IMR-90 (cell line): ENCODE results near the gene ATXN1. TPM values are rescaled to one million over a fixed set of nuclear protein-coding genes. Genes with fewer than 3 reads are reported as not detected.

Experiments used
- ATAC-seq: fragments of 200-7000 bp; cut with Tn5 transposase; 2 replicates; pipeline ENCODE4 v1.9.1; 2020; ENCODE audit warnings: low read depth, mild to moderate bottlenecking, moderate library complexity
- BruUV-seq: library from RNA; stranded (reverse); fragments of 400-500 nt; replicated peaks from 2 replicates; lab custom pipeline; 2021; lab: Mats Ljungman, UMichigan
- CTCF ChIA-PET: fragments of 300-600 bp; formaldehyde crosslinking; extraction: SDS; loops from one replicate; lab custom pipeline; 2021; ENCODE audit warnings: antibody characterized with exemption; lab: Yijun Ruan, JAX
- POLR2A ChIA-PET: fragments of 300-600 bp; sonication (Branson Sonifier 250); formaldehyde crosslinking; loops from one replicate; lab custom pipeline; 2022; ENCODE audit warnings: antibody characterized with exemption; ENCODE audit not compliant: unreplicated experiment; lab: Charles Lee
- DNase-seq: peaks from one replicate; pipeline ENCODE4 v3.0.0; 2013
- H2AFZ ChIP-seq: replicated peaks from 2 replicates; pipeline ENCODE3; 2013; ENCODE audit warnings: low read length, mild to moderate bottlenecking; ENCODE audit not compliant: poor library complexity
- H2AK5ac ChIP-seq: 2 replicates; pipeline ENCODE4 v1.6.1; 2013; ENCODE audit warnings: low read depth, low read length, inconsistent platforms
- H2AK9ac ChIP-seq: replicated peaks from 2 replicates; pipeline ENCODE3; 2013; ENCODE audit warnings: mild to moderate bottlenecking, low read depth, low read length, moderate library complexity; ENCODE audit not compliant: poor library complexity
- H2BK120ac ChIP-seq: 2 replicates; pipeline ENCODE4 v1.6.1; 2013; ENCODE audit warnings: low read depth, low read length, inconsistent platforms
- H2BK15ac ChIP-seq: 3 replicates; pipeline ENCODE4 v1.6.1; 2013; ENCODE audit warnings: low read depth, low read length, inconsistent platforms
- H2BK20ac ChIP-seq: 2 replicates; pipeline ENCODE4 v1.6.1; 2013; ENCODE audit warnings: low read depth, mild to moderate bottlenecking, inconsistent platforms, low read length, moderate library complexity
- H2BK5ac ChIP-seq: 2 replicates; pipeline ENCODE4 v1.6.1; 2013; ENCODE audit warnings: mild to moderate bottlenecking, low read depth, low read length, inconsistent platforms; ENCODE audit not compliant: poor library complexity, severe bottlenecking
- H3K14ac ChIP-seq: replicated peaks from 2 replicates; pipeline ENCODE4 v1.6.1; 2013; ENCODE audit warnings: low read depth, low read length, inconsistent platforms
- H3K18ac ChIP-seq: 2 replicates; pipeline ENCODE4 v1.6.1; 2013; ENCODE audit warnings: low read depth, low read length, control low read depth
- H3K23ac ChIP-seq: 2 replicates; pipeline ENCODE4 v1.6.1; 2013; ENCODE audit warnings: low read depth, low read length, inconsistent platforms
- H3K27ac ChIP-seq: 2 replicates; pipeline ENCODE4 v1.5.1; 2013; ENCODE audit warnings: mild to moderate bottlenecking, control low read depth, low read length; ENCODE audit not compliant: insufficient read depth
- H3K27me3 ChIP-seq: 2 replicates; pipeline ENCODE4 v1.6.1; 2013; ENCODE audit warnings: low read length; ENCODE audit not compliant: control insufficient read depth, insufficient read depth
- H3K36me3 ChIP-seq: 2 replicates; pipeline ENCODE4 v1.6.1; 2013; ENCODE audit warnings: low read length, mixed read lengths; ENCODE audit not compliant: control insufficient read depth, insufficient read depth
- H3K4ac ChIP-seq: 2 replicates; pipeline ENCODE4 v1.6.1; 2013; ENCODE audit warnings: low read depth, low read length, inconsistent platforms
- H3K4me1 ChIP-seq: 2 replicates; pipeline ENCODE4 v1.6.1; 2013; ENCODE audit warnings: low read length, mixed read lengths; ENCODE audit not compliant: control insufficient read depth, insufficient read depth
- H3K4me2 ChIP-seq: 2 replicates; pipeline ENCODE4 v1.6.1; 2013; ENCODE audit warnings: low read depth, mild to moderate bottlenecking, control low read depth, low read length, moderate library complexity
- H3K4me3 ChIP-seq: 2 replicates; pipeline ENCODE4 v1.5.1; 2013; ENCODE audit warnings: low read depth, mild to moderate bottlenecking, control low read depth, low read length, moderate library complexity; ENCODE audit not compliant: insufficient read depth
- H3K56ac ChIP-seq: 2 replicates; pipeline ENCODE4 v1.6.1; 2013; ENCODE audit warnings: low read length, inconsistent platforms; ENCODE audit not compliant: insufficient read depth; ENCODE audit errors: extremely low read depth
- H3K79me1 ChIP-seq, 2 experiments: 2 replicates each; pipeline ENCODE4 v1.6.1; 2013; ENCODE audit warnings: low read length in 2 of 2, inconsistent platforms in 1 of 2, low read depth in 1 of 2
- H3K9ac ChIP-seq: 2 replicates; pipeline ENCODE4 v1.6.1; 2013; ENCODE audit warnings: low read depth, low read length, control low read depth
- H3K9me1 ChIP-seq: 2 replicates; pipeline ENCODE4 v1.6.1; 2013; ENCODE audit warnings: low read length, inconsistent platforms; ENCODE audit not compliant: insufficient read depth
- H3K9me3 ChIP-seq: 2 replicates; pipeline ENCODE4 v1.6.1; 2013; ENCODE audit warnings: low read length; ENCODE audit not compliant: control insufficient read depth, insufficient read depth
- H4K20me1 ChIP-seq: 2 replicates; pipeline ENCODE4 v1.6.1; 2013; ENCODE audit warnings: low read length, inconsistent platforms; ENCODE audit not compliant: insufficient read depth
- H4K5ac ChIP-seq: 2 replicates; pipeline ENCODE4 v1.6.1; 2013; ENCODE audit warnings: mild to moderate bottlenecking, low read depth, low read length, control low read depth
- H4K8ac ChIP-seq, 2 experiments: 2 replicates each; pipeline ENCODE4 v1.6.1; 2013; ENCODE audit warnings: low read depth in 2 of 2, low read length in 2 of 2, control low read depth in 1 of 2, inconsistent platforms in 1 of 2
- H4K91ac ChIP-seq: 2 replicates; pipeline ENCODE4 v1.6.1; 2013; ENCODE audit warnings: low read depth, low read length, inconsistent platforms; ENCODE audit not compliant: insufficient read depth
- BHLHE40 ChIP-seq: fragments of 150-350 bp; IDR thresholded peaks from 2 replicates; pipeline ENCODE4 v1.6.1; 2016; ENCODE audit warnings: mild to moderate bottlenecking, low read depth, low read length
- CHD1 ChIP-seq: IDR thresholded peaks from 2 replicates; pipeline ENCODE4 v1.6.1; 2012; ENCODE audit warnings: low read depth, low read length, improper control_type of control experiment
- MAZ ChIP-seq: IDR thresholded peaks from 2 replicates; pipeline ENCODE4 v1.6.1; 2012; ENCODE audit warnings: low read depth, mild to moderate bottlenecking, low read length, improper control_type of control experiment, moderate library complexity, borderline replicate concordance
- MXI1 ChIP-seq: IDR thresholded peaks from 2 replicates; pipeline ENCODE4 v1.6.1; 2012; ENCODE audit warnings: low read depth, mild to moderate bottlenecking, low read length, moderate library complexity, borderline replicate concordance
- POLR2A ChIP-seq: IDR thresholded peaks from 2 replicates; pipeline ENCODE4 v1.6.1; 2012; ENCODE audit warnings: mild to moderate bottlenecking, low read depth, low read length
- RCOR1 ChIP-seq: IDR thresholded peaks from 2 replicates; pipeline ENCODE4 v1.6.1; 2012; ENCODE audit warnings: mild to moderate bottlenecking, low read length, improper control_type of control experiment; ENCODE audit not compliant: insufficient replicate concordance
- RFX5 ChIP-seq: IDR thresholded peaks from 2 replicates; pipeline ENCODE4 v1.8.0; 2012; ENCODE audit warnings: low read depth, mild to moderate bottlenecking, low read length, moderate library complexity
- WGBS, 2 experiments: methylation state at CpG; one replicate each; pipeline versions ENCODE4 v1.1.5 to v1.1.7; 2013; ENCODE audit warnings: missing lambda C conversion rate in 2 of 2; ENCODE audit not compliant: insufficient read length in 1 of 2; ENCODE audit errors: extremely low coverage in 2 of 2; 5-methylcytosine and 5-hydroxymethylcytosine counted together
- dilution Hi-C: fragments of 300-500 bp; cut with HindIII; formaldehyde crosslinking; loops from one replicate; pipeline ENCODE4 v1.14.3; 2018; ENCODE audit warnings: low sequenced_read_pairs; ENCODE audit not compliant: unreplicated experiment
- in situ Hi-C: fragments of 300-500 bp; cut with MboI; formaldehyde crosslinking; loops from 3 replicates; pipeline ENCODE4 v1.14.3; 2019; ENCODE audit warnings: low sequenced_read_pairs, inconsistent platforms, mixed read lengths
- intact Hi-C: fragments of 100-400 bp; cut with micrococcal nuclease; formaldehyde crosslinking; loops from 2 replicates; pipeline ENCODE4 v1.10.0; 2022
- polyA plus RNA-seq, 3 experiments: library from polyadenylated mRNA; depleted of rRNA; stranded (reverse); fragments of >200 nt; gene quantifications; 2 replicates each; pipeline ENCODE4 v1.2.3, GENCODE V29; 2012; ENCODE audit warnings: low replicate concordance in 1 of 3
- total RNA-seq: library from RNA; depleted of rRNA; stranded (reverse); fragments of >200 nt; gene quantifications from 2 replicates; pipeline ENCODE4 v1.2.3, GENCODE V29; 2012
- TF ChIP-seq, protein P1 (sequence below): fragments of 150-350 bp; IDR thresholded peaks from 2 replicates; pipeline ENCODE4 v1.6.1; 2017; ENCODE audit warnings: mild to moderate bottlenecking, antibody characterized with exemption, low read length, low read depth

The ATXN1 gene
- total and polyA plus RNA-seq, 2 of the 4 experiments (the other 2 are of a cell fraction), result 7.3 to 11.1 TPM

DNA sequence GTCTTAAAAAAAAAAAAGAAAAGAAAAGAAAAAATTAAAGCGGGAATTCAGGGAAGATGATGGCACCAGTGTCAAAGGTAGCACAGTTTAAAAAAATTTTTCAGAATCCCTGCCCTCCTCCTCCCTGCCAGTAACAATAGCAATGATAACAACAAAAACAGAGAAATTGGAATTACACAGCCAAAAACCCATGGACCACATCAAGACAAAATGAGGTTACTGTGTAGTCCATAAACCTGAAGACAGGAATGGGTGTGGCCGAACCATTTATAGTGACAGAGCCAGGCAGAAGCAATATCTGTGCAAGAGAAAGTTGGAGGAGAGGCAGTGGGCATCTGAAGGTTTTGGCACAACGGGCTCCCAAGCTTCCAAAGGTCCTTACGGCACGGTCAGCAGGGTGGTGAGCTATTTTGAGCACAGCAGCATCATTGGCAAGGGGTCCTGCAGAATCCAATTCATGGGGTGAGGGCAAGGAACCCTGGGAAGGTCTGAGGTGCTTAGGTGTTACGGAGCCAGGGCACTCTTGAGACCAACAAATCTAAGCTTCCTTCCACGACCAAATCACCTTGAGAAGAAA, 320.5 kb downstream of the ATXN1 start:
- H3K4me1 ChIP-seq, result peaks cover 1% of the 10 kb centered on the region; the same call in 1 of the 2 replicates
- H3K23ac ChIP-seq, result no peak overlapping the region
- H3K9me1 ChIP-seq, result no peaks in the 10 kb centered on the region; the same call in 1 of the 2 replicates
- H3K36me3 ChIP-seq, result peaks cover 5% of the 10 kb centered on the region; the same call in 1 of the 2 replicates
- 0 out of 2 replicates have a peak overlapping the region, but pooled peaks have one; percentile 23 for H4K91ac ChIP-seq
- peak overlapping the region; percentile 23 for H2AK9ac ChIP-seq
- H3K79me1 ChIP-seq, result peaks cover 12 to 17% of the 10 kb centered on the region in 2 experiments; a peak in 2 of 4 replicates
- H2BK15ac ChIP-seq, result no peak overlapping the region
- H3K4me3 ChIP-seq, result no peak overlapping the region
- ChIA-PET POLR2A (no interaction called here), CTCF (interaction anchor here (0.5 kb wide), 1 partner anchor 1294 kb away, joined by 4 read pairs; no protein-coding TSS in a partner anchor)
- no peak overlapping the region for H3K18ac ChIP-seq
- peak overlapping the region in 1 of 2 experiments; percentile 9; a peak in 1 of 4 replicates for H4K8ac ChIP-seq
- dilution Hi-C loops (no loop called here), in situ Hi-C loops (no loop called here), intact Hi-C loops (no loop called here)
- H3K27ac ChIP-seq, result no peak overlapping the region
- 0 out of 2 replicates have a peak overlapping the region, but pooled peaks have one; percentile 2 for H4K5ac ChIP-seq
- no peak overlapping the region for H3K9ac ChIP-seq
- H3K9me3 ChIP-seq, result no peaks in the 10 kb centered on the region
- H3K4me2 ChIP-seq, result no peak overlapping the region
- H2BK5ac ChIP-seq, result no peak overlapping the region
- no peak overlapping the region for H2BK20ac ChIP-seq
- no peaks in the 10 kb centered on the region for H4K20me1 ChIP-seq
- H2AK5ac ChIP-seq, result 0 out of 2 replicates have a peak overlapping the region, but pooled peaks have one; percentile 27
- H3K56ac ChIP-seq, result no peak overlapping the region
- H2BK120ac ChIP-seq, result no peak overlapping the region
- DNase-seq (no peak), ATAC-seq (no peak)
- no TSS peak for BruUV-seq
- H3K14ac ChIP-seq, result no peak overlapping the region
- no peak overlapping the region for H2AFZ ChIP-seq
- no peaks in the 10 kb centered on the region for H3K27me3 ChIP-seq
- WGBS, 2 experiments, result 86% methylated on average over 1 of the region's 7 CpGs; no CpG with 5 or more reads in 1 of the 2 experiments
- TF ChIP-seq, protein P1, sequence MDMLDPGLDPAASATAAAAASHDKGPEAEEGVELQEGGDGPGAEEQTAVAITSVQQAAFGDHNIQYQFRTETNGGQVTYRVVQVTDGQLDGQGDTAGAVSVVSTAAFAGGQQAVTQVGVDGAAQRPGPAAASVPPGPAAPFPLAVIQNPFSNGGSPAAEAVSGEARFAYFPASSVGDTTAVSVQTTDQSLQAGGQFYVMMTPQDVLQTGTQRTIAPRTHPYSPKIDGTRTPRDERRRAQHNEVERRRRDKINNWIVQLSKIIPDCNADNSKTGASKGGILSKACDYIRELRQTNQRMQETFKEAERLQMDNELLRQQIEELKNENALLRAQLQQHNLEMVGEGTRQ, result no peak
- TF ChIP-seq RCOR1 (no peak), POLR2A (no peak), RFX5 (no peak), MAZ (no peak), MXI1 (no peak), BHLHE40 (no peak), CHD1 (no peak)
- H3K4ac ChIP-seq, result peak overlapping the region; percentile 32; the same call in 1 of the 2 replicates
